GM23248 (cell line): ENCODE measurements around the gene REV3L. TPM values are rescaled to one million over a fixed set of nuclear protein-coding genes. Genes with fewer than 3 reads are reported as not detected.

ENCODE experiments used
- DNase-seq: peaks from one replicate; pipeline ENCODE4 v3.0.0-alpha.2; 2015
- H2AFZ ChIP-seq: fragments of 200-600 bp; sonication (generic); 2 replicates; pipeline ENCODE4 v1.6.1; 2016; ENCODE audit warnings: antibody characterized with exemption
- H3F3A ChIP-seq: fragments of 200-600 bp; sonication (generic); 2 replicates; pipeline ENCODE4 v1.6.1; 2016; ENCODE audit warnings: mild to moderate bottlenecking, antibody characterized with exemption, mixed run types; ENCODE audit not compliant: insufficient read depth
- H3K27ac ChIP-seq: fragments of 200-600 bp; sonication (generic); 2 replicates; pipeline ENCODE4 v1.5.1; 2016; ENCODE audit warnings: mild to moderate bottlenecking
- H3K27me3 ChIP-seq: fragments of 200-600 bp; sonication (generic); replicated peaks from 2 replicates; pipeline ENCODE4 v1.6.1; 2016; ENCODE audit warnings: mild to moderate bottlenecking; ENCODE audit not compliant: insufficient read depth
- H3K36me3 ChIP-seq: fragments of 200-600 bp; sonication (generic); 2 replicates; pipeline ENCODE4 v1.6.1; 2016; ENCODE audit warnings: low read depth, mild to moderate bottlenecking
- H3K4me1 ChIP-seq: fragments of 200-600 bp; sonication (generic); 2 replicates; pipeline ENCODE4 v1.6.1; 2016; ENCODE audit warnings: mild to moderate bottlenecking; ENCODE audit not compliant: insufficient read depth
- H3K4me2 ChIP-seq: fragments of 200-600 bp; sonication (generic); one replicate; pipeline ENCODE4 v1.6.1; 2016; ENCODE audit warnings: mild to moderate bottlenecking; ENCODE audit not compliant: unreplicated experiment
- H3K4me3 ChIP-seq: fragments of 200-600 bp; sonication (generic); 2 replicates; pipeline ENCODE4 v1.5.1; 2016; ENCODE audit warnings: mild to moderate bottlenecking
- H3K79me2 ChIP-seq: fragments of 200-600 bp; sonication (generic); 2 replicates; pipeline ENCODE4 v1.6.1; 2016; ENCODE audit warnings: mild to moderate bottlenecking; ENCODE audit not compliant: insufficient read depth
- H3K9ac ChIP-seq: fragments of 200-600 bp; sonication (generic); 2 replicates; pipeline ENCODE4 v1.6.1; 2016; ENCODE audit warnings: mild to moderate bottlenecking
- H3K9me2 ChIP-seq: fragments of 200-600 bp; sonication (generic); 2 replicates; pipeline ENCODE4 v1.6.1; 2016; ENCODE audit warnings: mixed run types, mild to moderate bottlenecking, moderate library complexity; ENCODE audit not compliant: insufficient read depth
- H3K9me3 ChIP-seq: fragments of 200-600 bp; sonication (generic); one replicate; pipeline ENCODE4 v1.6.1; 2017; ENCODE audit warnings: low read depth
- H4K20me1 ChIP-seq: fragments of 200-600 bp; sonication (generic); 2 replicates; pipeline ENCODE4 v1.6.0; 2016; ENCODE audit not compliant: insufficient read depth
- EZH2 ChIP-seq: fragments of 200-600 bp; sonication (generic); IDR thresholded peaks from 2 replicates; pipeline ENCODE4 v1.6.1; 2018; ENCODE audit warnings: antibody characterized with exemption, mild to moderate bottlenecking; ENCODE audit not compliant: insufficient read depth, poor library complexity, severe bottlenecking
- EZH2phosphoT487 ChIP-seq: fragments of 200-600 bp; sonication (generic); IDR thresholded peaks from 2 replicates; pipeline ENCODE4 v1.6.1; 2018; ENCODE audit warnings: antibody characterized with exemption, moderate library complexity, mild to moderate bottlenecking, low read depth; ENCODE audit not compliant: insufficient read depth
- WGBS, 2 experiments: methylation state at CpG; one replicate each; pipeline ENCODE4 v1.1.6; 2015 to 2017; ENCODE audit warnings: low lambda C conversion rate in 2 of 2, low coverage in 1 of 2; ENCODE audit errors: missing lambda C conversion rate in 2 of 2; 5-methylcytosine and 5-hydroxymethylcytosine counted together
- in situ Hi-C: fragments of 300-500 bp; cut with MboI; formaldehyde crosslinking; loops from 2 replicates; pipeline ENCODE4 v1.15.0; 2020
- polyA plus RNA-seq: library from polyadenylated mRNA; unstranded; fragments of >200 nt; fragmentation: Nextera tagmentation; extraction: Ambion mirVana; gene quantifications from 2 replicates; pipeline ENCODE4 v1.2.1, GENCODE V29; 2016
- total RNA-seq: library from RNA; depleted of rRNA; stranded (reverse); fragments of >200 nt; shearing (Covaris generic); gene quantifications from 2 replicates; pipeline ENCODE4 v1.2.3, GENCODE V29; 2014

Gene REV3L
- total and polyA plus RNA-seq, 2 experiments from 2014 or later, result 25.0 to 25.1 TPM

GRCh38 chr6:111263837-111264236 lies 219.2 kb downstream of the REV3L start:
- Histone ChIP-seq H3F3A (peaks cover 21% of the 10 kb centered on the region), H3K79me2 (peaks cover 38% of the 10 kb centered on the region), H3K4me3 (no peak overlapping the region), H4K20me1 (no peaks in the 10 kb centered on the region), H3K36me3 (peaks cover 15% of the 10 kb centered on the region), H3K4me2 (peak overlapping the region; percentile 36), H3K27me3 (no peaks in the 10 kb centered on the region), H3K9ac (no peak overlapping the region), H3K9me2 (no peaks in the 10 kb centered on the region), H3K27ac (peak overlapping the region; percentile 27), H3K4me1 (peaks cover 26% of the 10 kb centered on the region), H3K9me3 (no peaks in the 10 kb centered on the region), H2AFZ (no peak overlapping the region)
- TF ChIP-seq EZH2, result no peak
- TF ChIP-seq EZH2phosphoT487, result no peak
- peak; percentile 89 for DNase-seq
- 55 to 59% methylated on average over 4 of the region's 4 CpGs for WGBS, 2 experiments
- in situ Hi-C loops, result no loop called here

- Histone ChIP-seq H3F3A (peaks cover 17% of the 10 kb centered on the region), H3K36me3 (peaks cover 3% of the 10 kb centered on the region; the same call in 1 of the 2 replicates), H2AFZ (no peak overlapping the region), H3K79me2 (peaks cover 31% of the 10 kb centered on the region), H3K27me3 (no peaks in the 10 kb centered on the region), H3K9me2 (no peaks in the 10 kb centered on the region), H3K4me2 (peak overlapping the region; percentile 76), H3K27ac (no peak overlapping the region), H3K9me3 (no peaks in the 10 kb centered on the region), H3K9ac (no peak overlapping the region), H4K20me1 (no peaks in the 10 kb centered on the region), H3K4me1 (peaks cover 26% of the 10 kb centered on the region), H3K4me3 (0 out of 2 replicates have a peak overlapping the region, but pooled peaks have one; percentile 89)
- no peak for TF ChIP-seq EZH2
- no peak for TF ChIP-seq EZH2phosphoT487
- DNase-seq, result peak; percentile 34
- in situ Hi-C loops, result no loop called here
- 85 to 89% methylated on average over 10 to 12 of the region's 12 CpGs for WGBS, 2 experiments
Observed at GRCh38 chr6:111260570-111261298, 222.3 kb downstream of the REV3L start.

GRCh38 chr6:111259089-111259831 lies 223.8 kb downstream of the REV3L start:
- 3 to 4% methylated on average over 51 to 55 of the region's 59 CpGs for WGBS, 2 experiments
- H3K27ac ChIP-seq, result peak overlapping the region; percentile 75
- no peaks in the 10 kb centered on the region for H4K20me1 ChIP-seq
- H3K79me2 ChIP-seq, result peaks cover 31% of the 10 kb centered on the region
- peak; percentile 100 for DNase-seq
- peak overlapping the region; percentile 91 for H2AFZ ChIP-seq
- no peaks in the 10 kb centered on the region for H3K9me2 ChIP-seq
- in situ Hi-C loops, result no loop called here
- no peaks in the 10 kb centered on the region for H3K9me3 ChIP-seq
- TF ChIP-seq EZH2phosphoT487, result no peak
- no peak for TF ChIP-seq EZH2
- H3K27me3 ChIP-seq, result no peaks in the 10 kb centered on the region
- peaks cover 8% of the 10 kb centered on the region for H3F3A ChIP-seq
- H3K36me3 ChIP-seq, result no peaks in the 10 kb centered on the region
- H3K4me1 ChIP-seq, result peaks cover 22% of the 10 kb centered on the region
- H3K9ac ChIP-seq, result peak overlapping the region; percentile 83
- H3K4me3 ChIP-seq, result peak overlapping the region; percentile 89
- peak overlapping the region; percentile 82 for H3K4me2 ChIP-seq

GRCh38 chr6:111258615-111259088 lies 224.4 kb downstream of the REV3L start:
- Histone ChIP-seq H3K4me1 (peaks cover 15% of the 10 kb centered on the region), H3F3A (peaks cover 2% of the 10 kb centered on the region), H3K36me3 (no peaks in the 10 kb centered on the region), H3K9me3 (no peaks in the 10 kb centered on the region), H3K27ac (peak overlapping the region; percentile 63), H3K9ac (peak overlapping the region; percentile 83), H3K4me2 (peak overlapping the region; percentile 82), H2AFZ (peak overlapping the region; percentile 86), H4K20me1 (no peaks in the 10 kb centered on the region), H3K9me2 (no peaks in the 10 kb centered on the region), H3K27me3 (no peaks in the 10 kb centered on the region), H3K79me2 (peaks cover 31% of the 10 kb centered on the region), H3K4me3 (peak overlapping the region; percentile 89)
- in situ Hi-C loops, result no loop called here
- peak; percentile 57 for DNase-seq
- TF ChIP-seq EZH2, result no peak
- TF ChIP-seq EZH2phosphoT487, result no peak
- 1 to 2% methylated on average over 18 of the region's 18 CpGs for WGBS, 2 experiments
